HG03521 (cell line): Measurements from ENCODE around the gene EEPD1.

Experiments
- ATAC-seq: cut with Tn5 transposase; IDR thresholded peaks from one replicate; pipeline ENCODE4 v1.9.1; 2021; ENCODE audit warnings: mild to moderate bottlenecking, moderate library complexity; ENCODE audit not compliant: unreplicated experiment

The EEPD1 gene

DNA sequence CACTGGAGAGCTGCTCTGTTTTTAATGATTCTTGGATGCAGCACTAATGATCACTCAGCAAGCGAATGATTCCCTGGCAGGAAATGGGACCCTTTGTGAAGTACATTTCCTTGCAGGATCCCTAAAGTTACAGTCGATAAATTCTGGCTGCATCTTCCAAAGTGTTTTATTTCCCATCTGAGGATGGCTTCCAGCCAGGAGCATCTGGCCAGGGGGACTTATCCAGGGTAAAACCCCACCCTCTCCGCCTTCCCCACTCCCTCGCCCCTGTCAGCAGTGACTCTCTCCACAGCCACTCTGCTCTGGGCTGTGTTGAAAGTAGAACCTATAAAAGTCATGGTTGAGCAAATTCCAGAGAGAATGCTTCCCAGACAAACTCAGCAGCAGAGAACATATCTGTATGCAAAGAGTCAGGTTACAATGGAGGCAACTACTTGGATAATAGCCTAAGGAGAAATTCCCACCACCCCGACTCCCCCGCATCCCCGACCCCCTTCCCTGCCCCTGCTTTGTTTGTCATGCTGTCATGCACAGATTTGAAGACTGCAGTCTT lies 125.6 kb downstream of the EEPD1 start:
- ATAC-seq = no peak

GRCh38 chr7:36279200-36279925 lies 126.3 kb downstream of the EEPD1 start:
- peak; percentile 68 for ATAC-seq

- ATAC-seq = no peak
Observed at GRCh38 chr7:36279926-36280315, 126.9 kb downstream of the EEPD1 start.

DNA sequence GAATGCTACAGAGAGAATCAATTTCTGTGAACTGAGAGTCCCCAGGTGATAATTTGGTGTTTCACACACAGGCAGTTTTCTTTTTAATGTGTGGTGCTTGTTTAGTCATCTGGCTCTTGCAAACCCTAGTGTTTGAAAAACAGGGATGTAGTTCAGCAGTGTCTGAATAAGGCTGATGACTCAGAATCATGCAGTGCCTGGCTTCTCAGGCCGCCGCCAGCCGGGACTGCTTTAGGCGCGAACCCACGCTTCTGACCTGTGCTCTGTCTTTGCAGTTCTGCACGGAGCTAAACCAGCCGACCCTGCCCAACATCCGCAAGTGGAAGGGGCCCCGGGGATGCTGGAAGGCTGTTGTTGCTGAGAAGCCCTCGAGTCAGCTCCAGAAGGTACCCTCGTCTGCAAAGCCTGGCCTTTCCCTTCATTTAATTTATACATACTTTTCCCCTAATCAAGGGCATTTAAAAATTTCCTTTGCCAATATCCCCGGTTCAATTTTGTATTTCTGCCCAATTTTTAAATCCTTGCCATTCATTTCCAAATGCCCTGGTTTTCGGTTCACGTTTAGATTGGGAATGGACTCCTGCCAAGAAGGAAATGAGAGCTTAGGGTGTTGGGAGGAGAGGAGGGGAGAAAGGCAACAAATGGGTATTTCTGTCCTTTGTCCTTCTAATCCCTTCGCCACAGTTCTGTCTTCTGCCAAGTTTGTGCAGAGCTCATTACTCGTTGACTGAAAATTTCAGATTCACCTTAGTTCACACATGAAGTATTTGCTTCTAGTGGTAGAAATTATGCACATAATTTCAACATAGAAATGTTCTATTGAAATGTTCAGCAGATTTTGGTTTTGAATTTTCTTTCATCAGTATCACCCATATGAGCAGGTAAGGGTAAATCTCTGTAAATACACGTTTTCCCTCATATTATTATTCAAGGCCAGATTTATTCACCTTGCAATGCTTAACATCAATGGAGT lies 128.1 kb downstream of the EEPD1 start:
- ATAC-seq = no peak

- no peak for ATAC-seq
Observed at GRCh38 chr7:36281945-36282717, 129.1 kb downstream of the EEPD1 start.

DNA sequence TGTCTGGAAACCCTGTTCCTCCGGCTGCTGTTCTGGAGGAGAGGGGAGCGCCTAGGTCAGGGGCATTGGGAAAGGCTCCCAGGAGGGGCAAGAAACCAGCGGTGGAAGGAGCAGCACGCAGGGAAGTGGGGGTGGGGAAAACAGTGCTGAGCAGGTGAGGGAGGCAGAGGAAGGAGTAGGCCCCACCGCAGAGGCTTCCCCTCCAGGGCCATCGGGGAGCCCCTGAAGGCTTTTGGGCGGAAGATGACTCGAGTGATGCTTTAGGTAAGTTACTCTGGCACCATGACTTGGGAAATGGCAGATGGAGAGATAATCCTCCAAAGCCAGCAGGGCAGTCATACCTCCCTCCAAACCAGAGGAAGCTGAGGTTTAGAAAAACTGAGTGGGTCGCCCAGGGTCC lies 130.1 kb downstream of the EEPD1 start:
- ATAC-seq = no peak

GRCh38 chr7:36283711-36284130 lies 130.7 kb downstream of the EEPD1 start:
- ATAC-seq = peak; percentile 40

DNA sequence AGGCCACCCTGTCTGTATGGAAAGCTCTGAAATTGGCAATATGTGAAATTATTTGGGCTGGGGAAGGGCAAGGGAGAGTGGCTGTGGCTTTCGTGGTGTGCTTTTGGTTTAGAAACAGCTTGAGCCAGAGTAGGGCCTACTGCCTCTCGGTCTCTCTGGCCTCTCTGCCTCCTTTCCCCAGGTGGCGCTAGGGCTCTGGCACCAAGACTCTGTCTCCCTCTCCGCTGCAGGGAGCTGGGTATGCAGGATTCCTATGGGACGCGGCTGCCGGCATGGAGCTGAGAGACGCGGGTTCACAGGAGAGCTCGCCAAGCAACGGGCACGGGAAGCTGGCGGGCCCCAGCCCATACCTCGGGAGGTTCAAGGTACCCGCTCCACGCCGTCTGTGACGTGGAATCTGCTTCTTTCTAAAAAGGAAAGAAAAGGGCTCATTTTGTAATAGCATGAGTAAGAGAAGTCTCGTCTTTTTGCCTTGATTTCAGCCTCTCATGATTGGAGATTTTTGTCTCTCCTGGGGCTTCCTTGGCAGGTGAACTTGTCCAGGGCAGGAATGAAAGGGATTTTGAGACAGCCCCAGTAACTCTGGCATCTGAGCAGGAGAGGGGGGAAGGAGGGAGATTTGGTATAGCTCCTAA lies 131.5 kb downstream of the EEPD1 start:
- no peak for ATAC-seq

DNA sequence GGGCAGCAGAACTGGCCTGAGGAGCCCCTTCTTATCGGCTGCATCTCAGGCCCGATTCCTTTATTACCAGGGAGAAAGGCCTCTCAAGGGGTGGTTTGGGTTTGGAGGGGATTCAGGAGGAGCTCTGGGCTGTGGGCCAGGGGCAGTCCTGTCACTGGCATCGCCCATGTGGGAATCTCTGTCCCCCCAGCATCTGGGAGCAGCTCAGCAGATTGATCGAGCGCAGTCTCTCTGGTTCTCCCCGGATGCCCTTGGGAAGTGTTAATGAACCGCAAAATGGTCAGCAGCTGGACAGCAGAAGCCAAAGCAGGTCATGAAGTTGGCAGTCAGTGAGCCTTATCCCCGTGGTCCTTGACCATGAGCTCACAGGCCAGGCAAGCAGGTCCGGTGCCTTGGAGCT lies 132.2 kb downstream of the EEPD1 start:
- ATAC-seq = no peak

GRCh38 chr7:36286226-36286625 lies 133.2 kb downstream of the EEPD1 start:
- no peak for ATAC-seq

DNA sequence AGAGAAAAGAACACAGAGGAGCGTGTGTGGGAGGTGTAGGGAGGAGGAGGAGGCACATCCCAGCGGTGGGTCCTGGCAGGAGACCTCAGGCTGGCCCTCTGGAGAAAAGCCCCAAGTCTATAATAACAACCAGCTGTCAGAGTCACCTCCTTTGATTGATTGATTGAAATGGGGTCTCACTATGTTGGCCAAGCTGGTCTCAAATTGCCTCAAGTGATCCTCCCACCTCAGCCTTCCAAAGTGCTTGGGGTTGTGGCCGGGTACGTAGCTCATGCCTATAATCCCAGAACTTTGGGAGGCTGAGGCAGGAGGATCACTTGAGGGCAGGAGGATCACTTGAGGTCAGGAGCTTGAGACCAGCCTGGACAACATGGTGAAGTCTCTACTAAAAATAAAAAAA lies 133.6 kb downstream of the EEPD1 start:
- ATAC-seq = no peak

- peak; percentile 36 for ATAC-seq
Observed at GRCh38 chr7:36287371-36288241, 134.6 kb downstream of the EEPD1 start.

DNA sequence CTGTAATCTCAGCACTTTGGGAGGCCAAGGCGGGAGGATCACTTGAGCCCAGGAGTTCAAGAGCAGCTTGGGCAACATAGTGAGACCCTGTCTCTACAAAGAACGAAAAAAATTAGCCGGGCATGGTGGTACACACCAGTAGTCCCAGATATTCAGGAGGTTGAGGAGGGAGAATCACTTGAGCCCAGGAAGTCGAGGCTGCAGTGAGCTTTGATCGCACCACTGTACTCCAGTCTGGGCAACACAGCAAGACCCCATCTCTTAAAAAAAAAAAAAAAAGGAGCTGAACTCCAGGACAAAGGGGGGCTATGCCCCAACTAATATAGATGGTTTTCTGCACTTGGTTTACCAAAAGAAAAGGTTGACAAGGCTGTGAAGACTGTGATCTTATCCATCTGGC lies 135.4 kb downstream of the EEPD1 start:
- no peak for ATAC-seq

GRCh38 chr7:36289833-36290661 lies 137.0 kb downstream of the EEPD1 start:
- no peak for ATAC-seq

DNA sequence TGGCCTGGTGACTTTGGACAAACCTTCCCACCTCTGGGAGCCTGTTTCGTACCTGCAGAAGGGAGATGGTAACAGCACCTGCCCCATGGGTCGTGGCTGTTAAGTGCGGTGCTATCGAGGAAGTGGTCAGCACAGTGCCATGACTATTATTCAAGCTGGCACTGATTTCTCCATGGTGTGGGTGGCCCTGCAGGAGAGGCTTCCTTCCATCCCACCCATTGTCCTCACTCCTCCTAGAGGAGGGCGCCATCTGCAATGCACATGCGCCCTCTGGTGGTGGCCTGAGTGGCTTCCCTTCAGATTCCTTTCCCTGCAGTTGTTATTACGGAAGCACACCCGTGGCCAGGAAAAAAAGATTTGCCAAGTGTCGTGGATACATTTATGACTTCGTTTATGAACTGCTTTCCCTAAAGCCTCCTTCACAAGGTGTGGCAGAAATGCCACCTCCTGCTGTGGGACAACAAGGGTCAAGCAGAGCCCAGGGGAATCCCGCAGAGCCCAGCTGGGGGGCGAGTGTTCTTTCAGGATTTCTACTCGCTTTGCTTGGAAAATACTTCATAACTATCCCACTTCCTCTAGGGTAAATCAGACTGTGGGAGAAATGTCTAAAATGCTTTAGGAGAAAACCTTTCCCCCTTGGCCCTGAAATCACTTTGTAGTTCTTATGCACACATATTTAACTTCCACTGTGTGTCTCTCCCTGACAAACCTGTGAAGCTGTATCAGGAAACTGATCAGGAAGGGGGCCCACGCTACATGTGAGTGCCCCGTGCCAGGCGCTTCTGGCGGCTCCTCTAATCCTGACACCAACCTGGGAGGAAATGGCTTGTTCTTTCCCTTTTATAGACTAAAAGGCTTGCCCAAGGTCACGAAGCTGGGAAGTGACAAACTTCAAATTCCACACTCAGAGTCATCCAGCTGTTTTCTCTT lies 138.6 kb downstream of the EEPD1 start:
- ATAC-seq = no peak

DNA sequence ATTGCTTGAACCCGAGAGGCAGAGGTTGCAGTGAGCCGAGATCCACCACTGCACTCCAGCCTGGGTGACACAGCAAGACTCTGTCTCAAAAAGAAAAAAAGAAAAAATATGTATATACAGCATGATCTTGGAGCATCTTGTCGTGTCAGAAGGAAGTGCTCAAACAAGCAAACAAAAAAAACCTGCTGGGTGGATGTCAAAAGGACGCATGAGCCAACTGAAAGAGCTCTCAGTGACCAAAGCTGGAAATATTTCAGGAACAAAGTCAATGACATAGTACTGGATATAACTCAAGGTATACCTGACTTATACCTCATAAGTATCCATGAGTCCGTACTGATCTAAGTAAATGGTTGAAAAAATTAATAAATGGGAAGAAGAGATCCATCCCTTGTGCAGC lies 142.0 kb downstream of the EEPD1 start:
- ATAC-seq = no peak

- no peak for ATAC-seq
Observed at GRCh38 chr7:36296284-36296683, 143.2 kb downstream of the EEPD1 start.
